Measurements from ENCODE around the gene INPPL1. TPM values are rescaled to one million over a fixed set of nuclear protein-coding genes. Genes with fewer than 3 reads are reported as not detected.
A peak's percentile ranks its signal among the peaks of the same experiment; 100 is the strongest.

The INPPL1 gene
- total and polyA plus RNA-seq, 10 of the 15 experiments (the other 5 are each of a cell fraction or from before 2014, with no cell fraction given): 0.47 to 116 (median 43.4) TPM

GRCh38 chr11:72239849-72240460, 15.4 kb downstream of the INPPL1 start (continued):
- TF ChIP-seq RUNX3 (IDR thresholded peaks at IDR 0.05; ENCODE audit: low read length): no peak
- no peak for TF ChIP-seq ZNF217 (IDR thresholded peaks at IDR 0.05)
- TF ChIP-seq WRNIP1 (IDR thresholded peaks at IDR 0.05; ENCODE audit: borderline replicate concordance, low read depth, low read length): no peak
- TF ChIP-seq E2F4 (IDR thresholded peaks at IDR 0.05; ENCODE audit: low read depth, low read length): no peak
- no peak for TF ChIP-seq MXI1 (IDR thresholded peaks at IDR 0.05; ENCODE audit: low read depth, low read length)
- TF ChIP-seq MTA2 (IDR thresholded peaks at IDR 0.05; ENCODE audit: low read depth): no peak
- TF ChIP-seq ZNF207 (IDR thresholded peaks at IDR 0.05; ENCODE audit: borderline replicate concordance): no peak
- no peak for TF ChIP-seq NBN (IDR thresholded peaks at IDR 0.05)
- no peak for TF ChIP-seq SPI1 (IDR thresholded peaks at IDR 0.05; ENCODE audit: borderline replicate concordance, insufficient read depth, low read depth, low read length)
- TF ChIP-seq KDM1A (IDR thresholded peaks at IDR 0.05; ENCODE audit: borderline replicate concordance): no peak
- no peak for TF ChIP-seq ZBED1 (IDR thresholded peaks at IDR 0.05; ENCODE audit: borderline replicate concordance)
- no peak for TF ChIP-seq EED (IDR thresholded peaks at IDR 0.05; ENCODE audit: low read depth)
- TF ChIP-seq GABPA (IDR thresholded peaks at IDR 0.05; ENCODE audit: low read depth): no peak
- no peak for TF ChIP-seq EZH2 (IDR thresholded peaks at IDR 0.05; ENCODE audit: borderline replicate concordance, control insufficient read depth, low read depth, low read length)
- no peak for TF ChIP-seq HCFC1 (IDR thresholded peaks at IDR 0.05; ENCODE audit: low read length)
- no peak for TF ChIP-seq CREM (IDR thresholded peaks at IDR 0.05; ENCODE audit: low read depth)
- TF ChIP-seq MYC (IDR thresholded peaks at IDR 0.05; ENCODE audit: insufficient read depth, insufficient read length, insufficient replicate concordance, low read length, severe bottlenecking): no peak
- peak; percentile 25; the same call in 1 of the 2 replicates for TF ChIP-seq POLR2A (IDR thresholded peaks at IDR 0.05; ENCODE audit: low read depth, low read length)
- no peak for TF ChIP-seq ATF7 (IDR thresholded peaks at IDR 0.05; ENCODE audit: low read depth)
- TF ChIP-seq ZZZ3 (IDR thresholded peaks at IDR 0.05; ENCODE audit: control insufficient read depth, insufficient read length, low read depth): no peak
- 0 out of 2 replicates have a peak, but pooled peaks have one; percentile 16 for TF ChIP-seq DPF2 (IDR thresholded peaks at IDR 0.05)
- no peak for TF ChIP-seq SREBF1 (IDR thresholded peaks at IDR 0.05; ENCODE audit: low read length)
- no peak for TF ChIP-seq FOXK2 (IDR thresholded peaks at IDR 0.05)
- no peak for TF ChIP-seq ZNF622 (IDR thresholded peaks at IDR 0.05)
- TF ChIP-seq USF2 (IDR thresholded peaks at IDR 0.05; ENCODE audit: borderline replicate concordance, low read depth, low read length): no peak
- TF ChIP-seq BHLHE40 (IDR thresholded peaks at IDR 0.05; ENCODE audit: borderline replicate concordance in 1 of 2, low read depth in 2 of 2, low read length in 1 of 2): 0 out of 4 replicates have a peak, but pooled peaks of 1 of the 2 experiments have one; percentile 26
- no peak for TF ChIP-seq SMARCA5 (IDR thresholded peaks at IDR 0.05)
- TF ChIP-seq CUX1 (IDR thresholded peaks at IDR 0.05; ENCODE audit: insufficient replicate concordance, low read depth, low read length): no peak
